Subcutaneous preadipocyte (primary cell): Measurements from ENCODE around the gene ADSS1. TPM values are rescaled to one million over a fixed set of nuclear protein-coding genes. Genes with fewer than 3 reads are reported as not detected.

ENCODE experiments used
- small RNA-seq: library from RNA; depleted of rRNA; stranded (forward); fragments of <200 nt; gene quantifications from one replicate; pipeline ENCODE3, GENCODE V24; 2012
- total RNA-seq: library from RNA; depleted of rRNA; stranded (reverse); fragments of >200 nt; gene quantifications from 2 replicates; pipeline ENCODE4 v1.2.3, GENCODE V29; 2012

ADSS1 gene
- 0.39 and 0.73 TPM in 2 replicates for total RNA-seq

DNA sequence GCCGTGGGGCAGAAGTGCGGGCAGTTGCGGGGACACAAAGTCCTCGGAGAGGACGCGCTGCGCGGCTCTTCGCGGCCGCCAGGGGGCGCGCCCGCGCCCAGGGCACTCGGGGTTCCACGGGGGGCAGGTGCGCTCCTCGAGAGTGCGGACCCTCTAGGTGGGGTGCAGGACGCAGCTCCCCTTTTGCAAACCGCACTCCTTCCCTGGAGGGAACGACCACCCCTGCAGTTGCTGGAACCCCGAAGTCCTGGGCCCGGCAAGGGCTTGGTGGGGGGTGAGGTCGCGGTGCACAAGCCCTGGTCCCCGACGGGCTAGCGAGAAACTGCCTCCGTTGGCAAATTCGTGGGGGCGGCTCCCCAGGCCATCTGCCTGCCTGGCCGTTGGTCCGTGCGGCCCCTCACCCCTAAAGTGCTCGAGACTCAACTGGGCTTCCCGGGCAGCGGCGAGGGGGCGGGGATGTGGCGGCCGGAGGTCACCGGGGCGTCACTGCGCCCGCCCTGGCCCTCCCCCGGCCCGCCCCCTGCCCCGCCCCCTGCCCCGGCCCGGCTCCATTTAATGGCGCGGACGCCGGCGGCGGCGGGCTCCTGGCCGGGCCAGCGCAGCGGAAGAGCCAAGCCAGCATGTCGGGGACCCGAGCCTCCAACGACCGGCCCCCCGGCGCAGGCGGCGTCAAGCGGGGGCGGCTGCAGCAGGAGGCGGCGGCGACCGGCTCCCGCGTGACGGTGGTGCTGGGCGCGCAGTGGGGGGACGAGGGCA, at the start of gene ADSS1:
TSS of gene ADSS1 (plus strand) at position 579 of the 756 bp plus-strand sequence. CDS start at position 621, 42 bp downstream.

DNA sequence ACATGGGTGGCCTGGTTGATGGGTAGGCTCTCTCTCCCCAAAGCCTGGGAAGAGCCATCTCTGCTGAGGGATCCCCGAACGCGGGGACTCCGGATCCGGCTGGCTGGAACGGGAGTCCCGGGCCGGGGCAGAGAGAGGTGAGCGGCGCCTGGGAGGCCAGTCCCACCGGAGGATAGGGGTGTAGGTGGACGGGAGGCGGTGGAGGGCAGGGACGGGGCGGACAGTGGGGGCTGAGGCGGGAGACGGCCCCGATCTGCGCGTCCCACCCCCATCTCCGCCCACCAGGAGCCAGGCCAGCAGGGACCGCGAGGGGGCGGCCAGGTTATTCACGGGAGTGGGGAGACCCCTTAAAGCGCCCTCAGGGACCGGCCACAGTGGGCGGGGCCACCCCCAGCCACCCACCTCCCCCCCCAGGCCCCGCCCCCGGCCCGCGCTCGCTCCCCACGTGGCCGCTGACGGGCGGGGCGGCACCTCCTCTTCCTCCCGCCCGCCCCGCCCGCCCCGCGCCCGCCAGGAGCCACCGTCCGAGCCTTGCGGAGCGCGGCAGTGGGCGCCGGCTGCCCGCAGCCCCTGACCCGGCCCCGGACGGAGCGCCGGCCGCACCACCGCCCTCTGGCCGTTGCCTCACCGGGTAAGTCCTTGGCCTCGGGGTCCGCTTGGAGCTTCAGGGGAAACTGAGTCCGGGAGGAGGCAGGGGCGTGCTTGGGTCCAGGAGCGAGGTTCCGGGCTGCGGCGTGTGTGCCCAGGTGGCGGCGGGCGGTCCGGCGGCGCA, 34.7 kb upstream of the ADSS1 start, which contains the start of gene INF2:
TSS of gene INF2 (plus strand) at position 510 of the 772 bp plus-strand sequence. CDS start 11,748 bp downstream, outside the sequence.

GRCh38 chr14:104752735-104753527, 28.9 kb downstream of the ADSS1 start, which contains the start of gene SIVA1:
TSS of gene SIVA1 (plus strand) at chr14:104753147. CDS start at chr14:104753202, 55 bp downstream.

GRCh38 chr14:104794993-104795780, 71.2 kb downstream of the ADSS1 start, which contains the start of gene AKT1:
TSS of gene AKT1 (minus strand) at chr14:104795748. CDS start at chr14:104792643, 3,105 bp downstream.

Small RNA genes within 50 kb of the gene (small RNA-seq; reads per million reads assigned to genes)
- gene MIR4710 = not detected

Other genes with a start within 250 kb of the ADSS1 start
- not detected in 2 replicates for gene C14orf180, start 144.5 kb upstream of the ADSS1 start, total RNA-seq
- not detected in 2 replicates for gene TMEM179, start 119.5 kb upstream of the ADSS1 start, total RNA-seq
- gene INF2, start 34.6 kb upstream of the ADSS1 start, total RNA-seq = 45.9 and 59.0 TPM in 2 replicates
- gene SIVA1, start 28.9 kb downstream of the ADSS1 start, total RNA-seq = 68.2 and 94.4 TPM in 2 replicates
- gene AKT1, start 71.5 kb downstream of the ADSS1 start, total RNA-seq = 158 and 182 TPM in 2 replicates
- 1.8 and 2.5 TPM in 2 replicates for gene ZBTB42, start 76.9 kb downstream of the ADSS1 start, total RNA-seq
- gene CEP170B, start 141.0 kb downstream of the ADSS1 start, total RNA-seq = 14.3 and 19.7 TPM in 2 replicates
- under 0.01 TPM in 2 replicates for gene PLD4, start 200.7 kb downstream of the ADSS1 start, total RNA-seq